ENCODE data around the gene AARS2.

DNA sequence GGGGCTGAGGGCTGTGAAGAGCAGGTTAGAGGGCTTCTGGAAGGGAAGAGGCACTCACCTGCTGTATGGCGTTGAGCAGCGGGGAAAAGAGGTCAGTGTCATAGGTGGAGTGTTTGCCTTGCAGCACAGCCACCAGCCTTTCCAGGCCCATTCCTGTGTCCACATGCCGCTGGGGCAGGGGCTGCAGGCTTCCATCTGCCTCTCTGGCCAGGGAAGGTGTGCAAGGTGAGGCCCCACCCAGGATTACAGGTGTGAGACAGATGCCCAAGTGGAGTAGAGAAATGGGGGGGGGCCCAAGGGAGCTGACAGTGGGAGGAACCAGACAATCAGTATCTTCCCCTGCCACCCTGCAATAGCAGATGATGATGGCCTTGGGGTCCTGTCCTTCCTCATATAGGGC lies 2.9 kb downstream of the AARS2 start:
- TF ChIP-seq, protein P1, sequence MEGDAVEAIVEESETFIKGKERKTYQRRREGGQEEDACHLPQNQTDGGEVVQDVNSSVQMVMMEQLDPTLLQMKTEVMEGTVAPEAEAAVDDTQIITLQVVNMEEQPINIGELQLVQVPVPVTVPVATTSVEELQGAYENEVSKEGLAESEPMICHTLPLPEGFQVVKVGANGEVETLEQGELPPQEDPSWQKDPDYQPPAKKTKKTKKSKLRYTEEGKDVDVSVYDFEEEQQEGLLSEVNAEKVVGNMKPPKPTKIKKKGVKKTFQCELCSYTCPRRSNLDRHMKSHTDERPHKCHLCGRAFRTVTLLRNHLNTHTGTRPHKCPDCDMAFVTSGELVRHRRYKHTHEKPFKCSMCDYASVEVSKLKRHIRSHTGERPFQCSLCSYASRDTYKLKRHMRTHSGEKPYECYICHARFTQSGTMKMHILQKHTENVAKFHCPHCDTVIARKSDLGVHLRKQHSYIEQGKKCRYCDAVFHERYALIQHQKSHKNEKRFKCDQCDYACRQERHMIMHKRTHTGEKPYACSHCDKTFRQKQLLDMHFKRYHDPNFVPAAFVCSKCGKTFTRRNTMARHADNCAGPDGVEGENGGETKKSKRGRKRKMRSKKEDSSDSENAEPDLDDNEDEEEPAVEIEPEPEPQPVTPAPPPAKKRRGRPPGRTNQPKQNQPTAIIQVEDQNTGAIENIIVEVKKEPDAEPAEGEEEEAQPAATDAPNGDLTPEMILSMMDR (IDR thresholded peaks at IDR 0.05), result no peak
- TF ChIP-seq POLR2A (IDR thresholded peaks at IDR 0.05), result no peak
